NCI-H524 (cell line): ENCODE measurements around the gene TBC1D10B.
"Not testable (repeated sequence)": the region's sequence is repeated elsewhere in the genome, so short reads cannot be mapped to it uniquely, and the experiment has no call there.

ENCODE experiments used
- DNase-seq, 2 experiments: peaks; one replicate each; lab custom pipeline; 2025; lab: John Stamatoyannopoulos, UW

Gene TBC1D10B

GRCh38 chr16:30335028-30335597, 35.2 kb downstream of the TBC1D10B start:
- DNase-seq = peak; percentile 63 to 86

GRCh38 chr16:30334473-30334989, 35.8 kb downstream of the TBC1D10B start:
- peak; percentile 69 to 70 for DNase-seq

GRCh38 chr16:30324220-30324619, 46.1 kb downstream of the TBC1D10B start:
- not testable (repeated sequence) for DNase-seq

- DNase-seq = not testable (repeated sequence)
These were observed 51.6 kb downstream of the TBC1D10B start for GRCh38 chr16:30318647-30319046.

GRCh38 chr16:30310937-30311336, 59.4 kb downstream of the TBC1D10B start:
- not testable (repeated sequence) for DNase-seq

GRCh38 chr16:30309255-30309654, 61.0 kb downstream of the TBC1D10B start:
- DNase-seq = not testable (repeated sequence)
